Kidney (tissue), 14 donors: Measurements from ENCODE around the gene MAGI3. TPM values are rescaled to one million over a fixed set of nuclear protein-coding genes. Genes with fewer than 3 reads are reported as not detected.

Experiments
- DNase-seq, 5 donors: peaks; one replicate each; pipeline ENCODE4 v3.0.0-alpha.2; 2013 to 2020
- FAIRE-seq: peaks from 2 replicates; lab custom pipeline; 2012; peaks lifted over from hg19 to GRCh38; lab: Jason Lieb, UNC
- H3K27ac ChIP-seq, 2 donors: one replicate each; pipeline ENCODE4 v1.7.0; 2013; ENCODE audit warnings: low read depth in 2 of 2, low read length in 2 of 2, inconsistent platforms in 1 of 2
- H3K27me3 ChIP-seq: one replicate; pipeline ENCODE4 v1.7.1; 2013; ENCODE audit warnings: low read length, inconsistent platforms; ENCODE audit not compliant: control insufficient read depth, insufficient read depth
- H3K36me3 ChIP-seq, 3 donors: one replicate each; pipeline versions ENCODE4 v1.7.0 to v1.7.1; 2013; ENCODE audit warnings: low read length in 3 of 3, control low read depth in 1 of 3, inconsistent platforms in 1 of 3; ENCODE audit not compliant: insufficient read depth in 3 of 3, control insufficient read depth in 2 of 3
- H3K4me1 ChIP-seq, 3 donors: one replicate each; pipeline versions ENCODE4 v1.7.0 to v1.7.1; 2013; ENCODE audit warnings: low read length in 3 of 3, inconsistent platforms in 1 of 3, low read depth in 1 of 3; ENCODE audit not compliant: control insufficient read depth in 2 of 3, insufficient read depth in 2 of 3
- H3K4me3 ChIP-seq, 3 donors: one replicate each; pipeline versions ENCODE4 v1.7.0 to v1.8.1; 2013; ENCODE audit warnings: low read length in 3 of 3, control low read depth in 1 of 3, inconsistent platforms in 1 of 3
- H3K9ac ChIP-seq, 3 donors: one replicate each; pipeline versions ENCODE4 v1.7.0 to v1.7.1; 2013; ENCODE audit warnings: low read length in 3 of 3, control low read depth in 1 of 3, inconsistent platforms in 1 of 3
- H3K9me3 ChIP-seq, 3 donors: one replicate each; pipeline versions ENCODE4 v1.7.0 to v1.7.1; 2013; ENCODE audit warnings: low read length in 3 of 3, control low read depth in 1 of 3, inconsistent platforms in 1 of 3; ENCODE audit not compliant: control insufficient read depth in 2 of 3, insufficient read depth in 1 of 3
- intact Hi-C: fragments of 100-400 bp; cut with DNase I; formaldehyde crosslinking; loops from one replicate; pipeline ENCODE4 v1.11.1; 2022
- polyA plus RNA-seq: library from polyadenylated mRNA; stranded (reverse); fragments of 350-450 nt; fragmentation: Illumina TruSeq; extraction: RNeasy Lipid Tissue Mini Kit (QIAGEN cat#74804); gene quantifications from one replicate; pipeline ENCODE4 v1.2.3, GENCODE V29; 2014; ENCODE audit warnings: low read depth, low replicate concordance; ENCODE audit not compliant: insufficient read depth
- total RNA-seq: library from RNA; stranded (reverse); fragmentation: NEBNext Ultra II Directional; extraction: Animal tissue kit (Norgen Biotek cat#: 25700); gene quantifications from one replicate; pipeline ENCODE4 v1.2.1, GENCODE V29; 2021
- TF ChIP-seq, protein P1 (sequence below): IDR thresholded peaks from 3 replicates; pipeline ENCODE4 v1.5.1; 2012; ENCODE audit warnings: mild to moderate bottlenecking, moderate library complexity, borderline replicate concordance; ENCODE audit not compliant: insufficient read depth; ENCODE audit errors: extremely low read depth
- donor health status: control.
- donor health status: control.
- donor health status: control.
- donor health status: control.
- donor health status: control.
- donor health status: DM: yes; HTN: yes; CAD: no.
- donor health status: Normal renal cell carcinoma (clear cell type).

Gene MAGI3
- total and polyA plus RNA-seq, 2 donors from 2014 or later, result 5.6 to 25.9 TPM

DNA sequence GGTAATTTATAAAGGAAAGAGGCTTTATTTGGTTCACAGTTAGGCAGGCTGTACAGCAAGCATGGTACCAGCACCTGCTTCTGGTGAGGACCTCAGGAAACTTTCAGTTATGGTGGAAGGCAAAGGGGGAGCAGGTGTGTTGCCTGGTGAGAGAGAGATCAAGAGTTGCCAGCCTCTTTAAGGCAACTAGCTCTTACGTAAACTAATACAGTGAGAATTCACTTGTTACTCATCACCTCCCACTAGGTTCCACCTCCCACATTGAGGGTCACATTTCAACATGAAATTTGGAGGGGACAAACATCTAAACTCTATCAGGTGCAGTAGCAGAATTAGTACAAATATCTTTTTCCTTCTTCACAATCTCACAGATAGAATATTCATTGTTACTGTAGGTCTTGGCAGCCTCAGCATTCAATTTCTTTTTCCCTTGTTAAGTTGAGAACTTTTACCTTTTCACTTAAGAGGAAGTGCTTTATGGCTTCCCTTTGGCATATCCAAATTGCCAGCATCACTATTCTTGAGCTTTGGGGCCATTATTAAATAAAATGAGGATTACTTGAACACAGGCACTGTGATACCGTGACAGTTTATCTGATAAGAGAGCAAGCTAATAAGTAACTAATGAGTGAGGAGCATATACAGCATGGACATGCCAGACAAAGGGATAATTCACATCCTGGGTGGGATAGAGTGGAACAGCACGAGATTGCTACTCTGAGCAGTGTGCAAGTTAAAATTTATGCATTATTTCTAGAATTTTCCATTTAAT lies 48.4 kb downstream of the MAGI3 start:
- no peak for FAIRE-seq
- H3K4me1 ChIP-seq, result peaks cover 0 to 9% (median 3%) of the 10 kb centered on the region in 3 donors

DNA sequence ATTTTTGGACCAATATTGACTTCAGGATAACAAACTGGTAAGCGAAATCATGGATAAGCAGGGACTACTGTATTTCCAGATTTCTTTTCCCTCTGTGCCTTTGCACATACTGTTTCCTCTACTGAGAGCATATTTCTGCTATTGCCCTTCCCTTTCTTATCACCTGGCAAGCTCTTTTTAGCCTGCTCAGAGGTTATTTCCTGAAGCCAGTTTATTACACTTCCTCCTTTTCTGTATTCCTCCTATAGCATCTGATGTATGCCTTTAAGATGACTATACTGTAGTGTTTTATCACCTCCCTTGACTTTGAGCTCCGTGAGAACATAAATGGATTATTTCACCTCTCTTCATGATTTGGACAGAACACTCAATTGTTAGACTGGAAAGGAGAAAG lies 49.0 kb downstream of the MAGI3 start:
- no peak for DNase-seq
- Histone ChIP-seq H3K4me3 (no peak overlapping the region), H3K36me3 (no peaks in the 10 kb centered on the region), H3K27ac (no peak overlapping the region), H3K4me1 (peaks cover 0 to 4% (median 0%) of the 10 kb centered on the region in 3 donors), H3K9me3 (no peaks in the 10 kb centered on the region), H3K9ac (no peak overlapping the region), H3K27me3 (no peaks in the 10 kb centered on the region)
- FAIRE-seq, result no peak
- intact Hi-C loops, result no loop called here
- TF ChIP-seq, protein P1, sequence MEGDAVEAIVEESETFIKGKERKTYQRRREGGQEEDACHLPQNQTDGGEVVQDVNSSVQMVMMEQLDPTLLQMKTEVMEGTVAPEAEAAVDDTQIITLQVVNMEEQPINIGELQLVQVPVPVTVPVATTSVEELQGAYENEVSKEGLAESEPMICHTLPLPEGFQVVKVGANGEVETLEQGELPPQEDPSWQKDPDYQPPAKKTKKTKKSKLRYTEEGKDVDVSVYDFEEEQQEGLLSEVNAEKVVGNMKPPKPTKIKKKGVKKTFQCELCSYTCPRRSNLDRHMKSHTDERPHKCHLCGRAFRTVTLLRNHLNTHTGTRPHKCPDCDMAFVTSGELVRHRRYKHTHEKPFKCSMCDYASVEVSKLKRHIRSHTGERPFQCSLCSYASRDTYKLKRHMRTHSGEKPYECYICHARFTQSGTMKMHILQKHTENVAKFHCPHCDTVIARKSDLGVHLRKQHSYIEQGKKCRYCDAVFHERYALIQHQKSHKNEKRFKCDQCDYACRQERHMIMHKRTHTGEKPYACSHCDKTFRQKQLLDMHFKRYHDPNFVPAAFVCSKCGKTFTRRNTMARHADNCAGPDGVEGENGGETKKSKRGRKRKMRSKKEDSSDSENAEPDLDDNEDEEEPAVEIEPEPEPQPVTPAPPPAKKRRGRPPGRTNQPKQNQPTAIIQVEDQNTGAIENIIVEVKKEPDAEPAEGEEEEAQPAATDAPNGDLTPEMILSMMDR, result no peak

More for the DNA sequence above, 48.4 kb downstream of the MAGI3 start:
- no peaks in the 10 kb centered on the region for H3K36me3 ChIP-seq
- H3K9me3 ChIP-seq, result no peaks in the 10 kb centered on the region
- H3K4me3 ChIP-seq, result no peak overlapping the region
- H3K9ac ChIP-seq, result no peak overlapping the region
- no peaks in the 10 kb centered on the region for H3K27me3 ChIP-seq
- intact Hi-C loops, result no loop called here
- H3K27ac ChIP-seq, result no peak overlapping the region
- TF ChIP-seq, protein P1, result no peak
- no peak for DNase-seq

DNA sequence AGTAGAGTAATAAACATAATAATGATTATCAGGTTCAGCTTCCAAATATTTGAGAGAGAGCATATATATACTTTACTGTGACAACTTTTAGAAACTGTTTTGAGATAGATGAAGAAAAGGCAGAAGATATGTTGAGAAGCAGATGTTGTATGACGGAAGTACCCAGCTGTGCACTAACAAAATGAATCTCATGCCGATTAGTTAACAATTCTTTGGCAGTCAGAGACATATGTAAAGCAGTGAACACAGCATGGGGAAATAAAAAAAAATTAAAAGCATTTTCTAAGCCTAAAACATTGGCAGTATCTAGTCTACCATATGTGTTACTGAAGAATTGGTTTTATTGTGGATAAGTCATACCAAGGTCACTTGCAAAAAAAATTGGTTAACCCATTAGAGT lies 51.8 kb downstream of the MAGI3 start:
- Histone ChIP-seq H3K9ac (no peak overlapping the region), H3K4me1 (peaks cover 0 to 4% (median 0%) of the 10 kb centered on the region in 3 donors), H3K4me3 (no peak overlapping the region), H3K27ac (no peak overlapping the region), H3K36me3 (no peaks in the 10 kb centered on the region), H3K27me3 (no peaks in the 10 kb centered on the region), H3K9me3 (peaks cover 0 to 7% (median 0%) of the 10 kb centered on the region in 3 donors)
- no peak for DNase-seq
- TF ChIP-seq, protein P1, result no peak
- intact Hi-C loops, result no loop called here
- no peak for FAIRE-seq
